Stimulated activated CD8-positive, alpha-beta memory T cell treated with anti-CD3 and anti-CD28 coated beads, Interleukin-4, amount 100 ng/mL, for 24 hours (primary cell): Measurements from ENCODE around the gene KMT2A.
"Not testable (repeated sequence)": the region's sequence is repeated elsewhere in the genome, so short reads cannot be mapped to it uniquely, and the experiment has no call there.

Source experiments
- DNase-seq: peaks from one replicate; pipeline ENCODE4 v3.0.0-alpha.2; 2020; ENCODE audit warnings: low read depth

The KMT2A gene

DNA sequence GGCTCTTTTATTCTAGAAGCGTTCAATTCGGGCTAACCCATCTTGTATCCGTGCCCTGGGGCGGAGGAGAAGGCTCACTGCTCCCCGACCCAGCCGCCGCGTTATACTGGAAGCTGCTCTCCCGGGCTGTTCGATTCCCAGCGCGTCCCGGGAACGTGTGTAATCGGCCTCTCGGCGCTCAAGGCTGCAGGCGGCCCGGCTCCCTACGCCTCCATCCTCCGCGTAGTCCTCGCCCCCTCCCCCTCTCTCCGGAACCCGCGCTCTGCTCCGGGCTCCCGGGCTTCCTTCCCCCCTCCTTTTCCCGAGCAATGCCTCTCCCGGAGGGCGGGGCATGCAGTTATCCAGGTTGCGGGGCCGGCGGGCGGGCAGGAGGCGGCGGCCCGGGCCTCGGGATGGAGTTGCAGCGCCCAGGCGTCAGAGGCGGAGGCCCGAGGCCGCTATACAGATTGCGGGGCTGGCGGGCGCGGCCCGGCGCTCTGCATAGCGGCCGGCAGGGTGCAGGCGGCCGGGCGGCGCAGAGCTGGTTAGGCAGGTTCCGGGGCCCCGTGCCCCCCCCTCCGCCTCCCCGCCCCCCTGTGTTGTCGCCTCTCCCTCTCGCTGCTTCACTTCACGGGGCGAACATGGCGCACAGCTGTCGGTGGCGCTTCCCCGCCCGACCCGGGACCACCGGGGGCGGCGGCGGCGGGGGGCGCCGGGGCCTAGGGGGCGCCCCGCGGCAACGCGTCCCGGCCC lies at the start of gene KMT2A:
KMT2A (plus strand) TSS at position 600 of the 732 bp plus-strand sequence; CDS start at position 621, 21 bp downstream.
- DNase-seq, result peak; percentile 91

DNA sequence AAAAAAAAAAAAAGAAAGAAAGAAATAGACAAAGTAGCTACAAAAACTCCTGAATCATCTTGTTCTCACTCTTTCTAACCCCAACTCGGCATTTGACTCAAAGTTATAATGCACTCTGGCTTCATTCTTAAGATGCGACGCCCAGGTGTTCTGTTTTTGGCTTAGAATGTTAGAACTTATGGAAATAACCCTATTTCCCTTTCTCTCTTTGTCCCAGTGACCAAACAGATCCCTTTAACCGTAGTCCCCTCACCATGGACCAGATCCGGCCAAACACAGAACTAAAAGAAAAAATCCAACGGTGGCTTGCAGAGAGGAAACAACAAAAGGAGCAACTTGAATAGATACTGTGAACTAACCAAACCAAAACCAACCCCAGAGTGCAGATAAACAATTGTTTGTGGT lies 40.2 kb upstream of the KMT2A start:
- no peak for DNase-seq

DNA sequence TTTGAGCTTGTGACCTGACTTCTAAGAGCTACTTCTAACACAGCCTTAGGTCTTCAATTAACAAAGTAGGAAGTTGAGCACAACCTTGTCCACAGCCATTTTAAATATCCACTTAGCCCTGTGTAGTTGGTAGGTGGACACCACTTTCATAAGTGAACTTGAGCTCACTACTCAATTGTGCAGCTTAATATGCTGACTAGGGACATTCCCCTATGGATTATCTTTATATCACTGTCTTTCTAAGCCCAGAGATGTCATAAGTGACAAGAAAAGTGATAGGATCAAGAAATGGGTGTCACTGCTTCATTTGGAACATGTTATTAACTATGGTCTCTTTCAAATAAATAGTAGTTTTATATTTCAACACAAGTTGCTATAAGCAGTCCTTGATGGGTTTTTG lies 38.8 kb upstream of the KMT2A start:
- no peak for DNase-seq

DNA sequence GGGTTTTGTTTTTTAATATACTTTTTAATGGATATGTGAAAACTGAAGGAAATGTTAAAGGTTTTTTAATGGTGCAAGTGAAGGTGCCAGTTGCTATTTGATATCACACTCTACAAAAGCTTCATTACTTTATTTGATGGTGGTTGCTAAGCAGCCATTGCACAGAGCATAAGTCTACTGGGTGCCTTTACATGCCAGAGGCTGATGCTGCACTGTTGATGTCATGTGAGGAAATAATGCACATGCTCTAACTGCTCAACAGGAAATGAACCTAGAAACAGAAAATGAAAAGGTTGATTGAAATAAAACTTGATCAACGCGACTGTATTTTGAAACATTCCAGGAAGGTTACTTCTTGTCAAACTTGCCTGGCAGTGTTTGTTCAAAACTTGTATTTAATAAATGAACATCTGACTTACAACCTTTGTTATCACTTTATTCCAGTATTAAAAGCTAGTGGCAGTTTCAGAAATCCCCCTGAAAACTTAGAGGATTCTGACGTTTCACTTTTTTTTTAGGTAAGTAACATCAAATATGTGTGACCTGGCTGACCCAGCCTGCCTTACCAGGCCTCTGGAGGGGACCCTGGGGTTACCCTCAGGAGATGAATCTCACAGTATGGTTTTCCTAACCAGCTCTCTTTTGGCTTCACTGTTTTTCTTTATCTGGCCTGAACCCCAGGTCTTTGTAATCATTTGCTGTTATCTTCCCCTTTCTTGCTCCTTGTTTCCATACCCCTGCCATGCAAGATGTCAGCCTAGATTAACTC lies 37.3 kb upstream of the KMT2A start:
- no peak for DNase-seq

DNA sequence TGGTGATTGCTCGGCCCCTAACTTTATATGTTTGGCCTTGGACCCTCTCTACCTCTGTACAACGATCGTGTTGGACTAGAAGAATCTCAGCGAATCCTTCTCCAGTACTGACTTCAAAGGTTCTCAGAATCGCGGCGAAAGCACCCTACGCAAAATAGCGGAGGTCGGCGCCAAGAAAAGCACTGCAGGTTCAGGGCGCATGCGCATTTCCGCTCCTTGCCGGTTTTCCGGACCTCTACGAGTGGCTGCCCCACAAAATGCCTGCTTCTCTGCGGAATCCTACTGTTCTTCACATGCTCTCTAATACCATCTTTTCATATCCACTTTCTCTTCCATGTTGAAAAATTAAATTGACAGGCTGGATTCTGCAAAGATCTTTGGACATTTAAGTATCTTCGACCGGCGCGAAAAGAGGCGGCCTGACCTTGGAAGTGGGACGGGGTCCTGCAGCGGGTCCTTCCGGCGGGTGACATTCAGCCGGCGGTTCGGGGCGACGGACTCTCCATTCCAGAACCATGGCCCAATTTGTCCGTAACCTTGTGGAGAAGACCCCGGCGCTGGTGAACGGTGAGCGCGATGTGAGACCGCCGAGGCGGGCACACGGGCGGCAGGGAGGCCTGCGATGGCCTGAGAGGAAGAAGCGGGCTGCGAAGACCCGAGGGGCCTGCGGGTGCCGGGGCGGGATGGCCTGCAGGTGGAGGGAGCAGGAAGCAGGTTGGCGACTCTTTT lies 35.0 kb upstream of the KMT2A start, which contains the start of gene ATP5MG:
ATP5MG (plus strand) TSS at position 456 of the 729 bp plus-strand sequence; CDS start at position 516, 60 bp downstream.
- DNase-seq, result peak; percentile 88

DNA sequence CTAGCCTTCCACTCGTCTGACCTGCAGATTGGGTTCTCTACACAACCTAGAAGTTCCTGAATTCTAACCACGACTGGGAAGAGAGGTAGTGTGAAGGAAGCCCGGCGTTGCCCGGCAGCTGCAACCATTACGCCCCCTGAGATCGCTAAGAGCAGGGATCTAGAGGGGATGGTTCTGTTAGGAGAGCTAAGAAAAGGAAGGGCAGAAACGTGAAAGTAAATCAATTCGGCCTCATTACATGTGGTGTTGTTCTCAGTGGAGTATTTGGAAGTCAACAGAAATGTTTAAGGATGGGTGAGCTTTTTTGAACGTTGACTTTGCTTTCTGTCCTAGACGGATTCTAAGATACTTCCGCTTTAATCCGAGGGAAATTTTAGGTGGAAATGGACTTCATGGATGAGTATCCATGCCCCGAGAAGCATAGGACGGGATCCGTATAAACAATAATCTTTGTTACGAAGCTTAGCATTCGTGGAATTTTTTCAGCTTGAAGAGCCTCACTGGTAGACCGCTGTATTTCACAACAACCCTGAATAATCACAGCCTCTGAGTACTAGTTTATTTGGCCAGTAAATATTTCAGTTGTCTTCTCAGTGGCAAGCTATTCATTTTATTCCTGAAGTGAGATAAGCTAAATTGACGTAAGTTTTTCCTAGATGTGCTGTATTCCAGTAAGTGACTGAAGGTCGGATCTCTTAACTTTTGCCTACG lies 34.3 kb upstream of the KMT2A start:
- DNase-seq, result no peak

DNA sequence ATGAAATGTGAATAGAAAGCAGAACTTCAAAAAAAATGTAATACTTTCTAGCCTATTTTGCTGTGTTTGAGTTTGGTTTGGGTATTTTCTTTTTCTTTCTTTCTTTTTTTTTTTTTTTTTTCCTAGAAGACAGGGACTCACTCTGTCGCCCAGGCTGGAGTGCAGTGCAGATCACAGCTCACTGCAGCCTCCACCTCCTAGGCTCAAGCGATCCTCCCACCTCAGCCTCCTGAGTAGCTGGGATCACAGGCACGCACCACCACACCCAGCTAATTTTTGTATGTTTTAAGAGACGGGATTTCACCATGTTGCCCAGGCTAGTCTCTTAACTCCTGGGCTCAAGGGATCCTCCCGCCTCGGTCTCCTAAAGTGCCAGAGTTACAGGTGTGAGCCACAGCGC lies 33.7 kb upstream of the KMT2A start:
- DNase-seq, result not testable (repeated sequence)

DNA sequence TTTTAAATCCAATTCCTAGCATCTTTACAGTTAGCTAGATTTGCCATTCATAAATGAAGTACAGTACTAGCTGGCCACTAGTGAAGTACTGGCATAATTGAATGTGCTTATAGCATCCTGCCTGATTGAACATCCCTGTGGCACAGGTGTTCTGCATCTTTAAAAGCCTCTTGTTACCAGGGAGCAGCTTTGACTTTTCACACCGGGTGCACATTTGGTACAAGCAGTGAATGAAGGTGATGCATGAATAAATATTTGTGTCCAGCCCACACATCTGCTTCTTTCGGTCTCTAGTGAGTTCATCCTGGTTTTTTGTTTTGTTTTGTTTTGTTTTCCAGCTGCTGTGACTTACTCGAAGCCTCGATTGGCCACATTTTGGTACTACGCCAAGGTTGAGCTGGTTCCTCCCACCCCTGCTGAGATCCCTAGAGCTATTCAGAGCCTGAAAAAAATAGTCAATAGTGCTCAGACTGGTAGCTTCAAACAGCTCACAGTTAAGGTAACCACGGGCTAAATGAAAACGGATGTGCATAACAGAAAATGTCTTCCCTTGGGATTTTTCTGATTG lies 29.6 kb upstream of the KMT2A start:
- DNase-seq, result no peak

DNA sequence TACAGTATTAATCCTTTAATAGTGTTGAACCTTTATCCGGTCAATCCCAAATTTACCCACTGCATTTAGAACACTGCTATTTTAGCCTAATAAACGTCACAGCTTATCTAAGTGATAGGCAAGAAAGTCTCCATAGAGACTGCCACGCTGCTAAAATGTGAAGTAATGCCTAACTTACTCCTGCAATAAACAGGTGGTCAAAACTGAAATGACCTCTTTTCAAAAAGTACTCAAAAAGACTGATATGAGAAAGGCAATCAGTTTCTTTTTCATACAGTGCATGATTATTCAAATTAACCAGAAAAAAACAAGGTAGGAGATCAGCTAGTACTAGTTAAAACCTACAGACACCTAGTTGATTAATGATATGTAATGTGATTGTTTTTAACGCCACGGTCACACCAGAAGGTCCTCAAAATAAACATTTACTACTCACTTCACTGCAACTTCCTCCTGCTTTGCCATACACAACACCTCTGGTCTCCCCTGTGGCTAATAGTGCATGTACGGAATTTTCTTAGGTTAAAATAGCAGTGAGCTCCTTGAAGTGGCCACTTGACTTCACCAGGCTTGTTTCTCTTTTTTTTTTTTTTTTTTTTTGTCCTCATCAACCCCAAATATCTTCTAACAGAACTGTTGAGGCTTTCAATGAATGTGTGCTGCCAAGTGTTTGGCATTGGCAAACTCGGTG lies 26.1 kb upstream of the KMT2A start:
- DNase-seq, result no peak

DNA sequence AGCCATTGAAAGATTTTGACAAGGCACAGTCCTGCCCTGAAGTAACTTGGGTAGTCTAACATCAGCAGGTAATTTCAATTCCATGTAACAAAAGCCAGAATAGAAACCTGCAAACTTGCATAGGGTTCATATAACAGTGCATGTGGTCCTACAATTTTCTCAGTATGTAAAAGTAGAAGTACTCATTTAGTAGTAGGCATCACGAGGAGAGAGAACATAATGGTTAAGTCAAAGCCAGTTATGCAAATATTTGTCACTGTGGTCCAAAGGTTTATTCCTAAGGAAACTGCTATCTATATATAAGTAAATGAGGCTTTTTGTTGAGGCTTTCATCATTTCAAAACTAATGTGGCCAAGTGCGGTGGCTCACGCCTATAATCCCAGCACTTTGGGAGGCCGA lies 24.8 kb upstream of the KMT2A start:
- DNase-seq, result no peak

DNA sequence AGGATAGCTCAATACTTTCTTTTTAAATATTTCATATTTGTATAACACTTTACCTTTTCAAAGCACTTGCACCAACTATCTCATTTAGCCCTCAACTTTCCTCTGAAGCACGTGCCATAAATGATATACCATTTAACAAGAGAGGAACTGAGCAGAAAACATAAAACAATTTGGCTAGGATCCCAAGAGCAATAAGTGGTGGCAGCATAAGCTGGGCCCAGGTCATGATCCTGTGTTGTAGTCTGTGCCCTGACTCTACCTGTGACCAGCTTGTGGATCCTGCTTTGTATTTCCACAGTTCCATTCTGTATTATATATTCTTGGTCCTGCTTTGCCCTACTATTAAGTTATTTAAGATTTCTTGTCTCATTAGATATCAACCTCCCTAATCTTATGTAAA lies 23.4 kb upstream of the KMT2A start:
- no peak for DNase-seq

DNA sequence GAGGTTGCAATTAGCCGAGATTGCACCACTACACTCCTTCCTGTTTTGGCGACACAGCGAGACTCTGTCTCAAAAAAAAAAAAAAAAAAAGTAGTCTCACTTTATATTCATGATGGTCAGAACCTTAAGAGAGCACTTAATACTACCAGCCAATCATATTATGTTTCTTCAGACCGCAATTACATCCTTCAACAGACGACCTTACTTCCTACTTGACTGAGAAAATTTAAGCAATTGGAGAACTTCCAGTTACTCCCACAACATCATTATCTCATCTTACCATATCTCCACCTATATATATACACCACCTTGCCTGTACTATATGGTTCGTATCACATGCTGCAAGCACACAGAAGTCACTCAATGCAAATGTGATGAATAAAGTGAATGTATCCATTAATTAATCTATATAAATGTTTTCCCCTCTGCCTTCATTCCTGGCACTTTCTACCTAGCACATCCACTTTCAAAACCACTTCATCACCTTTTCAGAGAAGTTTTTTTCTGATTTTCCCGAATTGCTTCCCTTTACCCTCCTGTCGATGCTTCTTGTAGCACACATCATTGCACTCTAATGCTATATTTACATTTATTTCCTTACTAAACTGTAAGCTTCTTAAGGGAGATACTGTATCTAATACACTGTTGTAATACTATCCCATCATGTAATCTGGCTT lies 21.1 kb upstream of the KMT2A start:
- DNase-seq, result no peak

DNA sequence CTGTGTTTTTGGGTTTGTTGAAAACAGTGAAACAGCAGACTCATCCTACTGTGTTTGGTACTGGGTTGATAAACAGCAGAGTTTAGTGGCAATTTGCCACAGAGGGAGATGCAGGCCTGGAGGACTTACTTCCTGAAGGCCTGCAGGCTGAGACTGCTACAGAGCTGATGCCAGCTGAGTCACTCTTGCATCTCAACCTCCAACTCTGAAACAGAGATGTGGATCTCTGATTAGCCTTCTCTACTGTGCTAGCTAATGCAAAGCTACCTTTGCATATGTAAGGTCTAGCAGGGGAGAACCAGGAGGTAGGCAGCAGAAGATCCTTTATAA lies 20.6 kb upstream of the KMT2A start:
- DNase-seq, result no peak

DNA sequence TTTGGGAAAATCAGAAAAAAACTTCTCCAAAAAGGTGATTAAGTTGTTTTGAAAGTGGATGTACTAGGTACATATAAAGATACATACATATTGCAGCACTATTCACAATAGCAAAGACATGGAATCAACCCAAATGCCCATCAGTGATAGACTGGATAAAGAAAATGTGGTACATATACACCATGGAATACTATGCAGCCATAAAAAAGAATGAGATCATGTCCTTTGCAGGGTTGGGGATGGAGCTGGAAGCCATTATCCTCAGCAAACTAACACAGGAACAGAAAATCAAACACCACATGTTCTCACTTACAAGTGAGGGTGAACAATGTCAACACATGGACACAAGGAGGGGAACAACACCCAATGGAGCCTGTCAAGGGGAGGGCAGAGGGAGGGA lies 19.4 kb upstream of the KMT2A start:
- not testable (repeated sequence) for DNase-seq

DNA sequence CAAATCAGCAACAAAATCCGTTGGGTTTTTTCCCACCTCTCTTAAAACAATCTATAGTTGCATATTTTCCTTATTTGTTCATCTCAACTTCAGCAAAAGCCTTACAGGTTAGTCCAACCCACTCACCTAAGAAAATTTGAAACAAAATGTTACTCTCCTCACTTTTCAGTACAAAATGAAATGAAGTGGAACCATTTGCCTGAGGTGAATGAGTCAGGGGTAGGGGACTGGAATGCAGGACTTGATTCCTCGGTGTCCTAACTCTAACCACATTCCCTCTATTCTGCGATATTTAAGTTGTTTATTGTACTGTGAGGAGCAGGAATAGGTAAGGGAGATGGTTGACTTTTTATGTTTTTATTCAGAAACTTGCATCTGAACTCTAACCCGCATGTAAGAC lies 18.5 kb upstream of the KMT2A start:
- no peak for DNase-seq

DNA sequence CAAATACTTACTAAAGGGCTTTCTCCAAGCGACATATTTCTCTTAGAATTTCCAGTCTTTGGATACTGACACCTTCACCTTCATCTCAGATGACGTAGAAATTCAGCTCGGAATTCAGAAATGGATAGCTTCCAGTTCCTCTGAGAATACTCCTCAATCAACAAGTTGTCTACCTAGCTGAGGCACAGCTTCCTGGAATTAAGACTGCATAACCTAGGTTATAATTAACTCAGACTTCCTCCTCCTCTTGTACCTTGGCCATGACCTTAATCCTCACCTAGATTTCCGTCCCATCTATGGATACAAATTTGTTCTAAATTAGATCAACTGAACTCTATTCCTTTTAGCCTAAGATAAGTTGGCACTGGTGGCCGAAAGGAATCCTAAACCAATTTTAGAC lies 17.5 kb upstream of the KMT2A start:
- DNase-seq, result no peak

DNA sequence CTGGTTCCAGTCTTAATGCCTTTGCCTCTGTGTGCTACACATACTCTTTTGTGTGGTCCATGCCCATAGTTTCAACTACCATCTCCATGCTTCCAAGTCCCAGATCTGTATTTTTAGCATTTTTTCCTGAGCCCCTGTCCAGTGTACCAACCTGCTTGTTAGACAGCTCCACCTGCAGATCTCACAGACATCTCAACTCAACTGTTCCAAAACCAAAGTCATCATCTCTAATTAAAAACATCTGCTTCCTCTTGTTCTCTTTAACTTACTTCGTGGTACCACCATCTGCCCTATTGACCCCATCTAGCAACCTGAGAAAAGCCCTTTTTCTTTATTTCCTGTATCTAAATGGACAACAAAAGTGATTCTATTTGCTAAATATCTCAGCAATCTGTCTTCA lies 8.6 kb upstream of the KMT2A start:
- no peak for DNase-seq

DNA sequence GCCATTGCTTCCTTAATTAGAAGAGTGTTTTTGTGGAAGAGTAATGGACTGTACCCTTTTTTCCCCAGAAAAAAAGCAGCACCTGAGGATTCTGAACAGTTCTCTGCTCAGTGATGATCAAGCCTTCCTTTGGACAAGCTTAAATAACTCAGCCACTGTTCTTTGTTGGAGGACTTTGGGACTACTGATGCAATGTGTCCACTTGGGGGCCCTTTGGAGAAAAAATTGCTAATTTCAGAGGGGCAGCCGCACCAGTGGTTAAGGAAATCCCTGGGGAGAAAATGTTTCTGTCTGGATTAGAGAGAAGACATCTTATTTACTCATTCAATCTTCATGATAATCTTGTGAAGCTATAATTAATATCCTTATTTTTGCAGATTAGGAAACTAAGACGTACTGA lies 5.3 kb upstream of the KMT2A start:
- DNase-seq, result no peak

DNA sequence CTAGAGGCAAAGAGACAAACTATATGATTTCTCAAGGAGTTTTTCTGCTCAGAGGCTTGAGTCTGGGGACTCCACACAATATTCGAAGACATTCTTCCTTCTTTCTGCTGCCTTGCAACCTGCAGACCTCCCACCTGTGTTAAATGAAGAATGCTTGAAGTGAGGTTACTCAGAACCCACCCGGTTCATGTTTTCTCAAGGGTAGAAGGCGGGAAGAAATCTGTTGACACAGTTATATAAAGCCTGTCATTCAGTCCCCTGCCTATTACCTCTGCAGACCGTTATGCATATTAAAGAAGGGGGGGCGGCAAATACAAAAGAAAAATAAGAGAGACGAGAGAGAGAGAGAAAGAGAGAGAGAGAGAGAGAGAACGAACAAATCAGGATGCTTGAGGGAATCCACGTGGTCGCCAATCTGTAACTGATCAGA lies 2.2 kb upstream of the KMT2A start:
- no peak for DNase-seq

DNA sequence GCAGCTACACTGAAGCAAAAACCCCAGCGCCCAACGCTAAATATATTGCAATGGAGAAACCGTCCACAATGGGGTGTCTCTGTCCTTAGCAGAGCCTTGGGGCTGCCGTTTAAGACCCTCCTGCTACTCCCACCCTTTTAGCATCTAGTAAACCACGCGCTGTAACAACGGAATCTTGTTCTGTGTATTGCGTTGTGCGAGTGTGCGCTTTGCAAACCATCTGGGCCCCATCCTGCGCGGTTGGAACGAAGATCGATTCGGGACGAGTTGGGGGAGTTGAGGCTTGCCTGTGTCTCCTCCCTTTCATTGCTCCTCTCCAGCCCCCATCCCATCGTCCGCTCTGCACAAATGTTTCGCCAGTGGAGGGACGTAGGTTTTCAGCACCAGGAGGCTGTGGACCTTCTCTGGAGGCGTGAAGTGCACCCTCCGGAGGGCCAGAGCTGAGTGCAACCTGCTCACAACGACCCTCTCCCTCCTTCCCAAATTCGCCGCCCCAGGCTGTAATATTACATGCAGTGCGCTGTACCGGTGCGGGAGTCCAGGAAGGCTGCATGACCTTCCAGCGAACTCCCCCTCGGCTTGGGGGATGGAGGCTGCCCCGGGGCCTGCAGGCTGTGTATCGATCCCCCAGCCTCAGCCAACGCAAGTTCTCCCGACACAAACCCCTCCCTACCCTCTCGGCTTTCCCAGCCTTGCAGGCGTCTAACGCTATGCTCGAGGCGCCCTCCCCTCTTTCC lies 1.6 kb upstream of the KMT2A start:
- DNase-seq, result peak; percentile 9
